Measurements from ENCODE around the gene CYP4F8.
"Not testable (repeated sequence)": the region's sequence is repeated elsewhere in the genome, so short reads cannot be mapped to it uniquely, and the experiment has no call there.

Gene CYP4F8

GRCh38 chr19:15614507-15615379 lies at the start of gene CYP4F8:
CYP4F8 (plus strand) TSS chr19:15615218; CDS start chr19:15615617, 399 bp downstream.
- no peak for DNase-seq

GRCh38 chr19:15570420-15570819 lies 44.6 kb upstream of the CYP4F8 start:
- no peak for DNase-seq

GRCh38 chr19:15575406-15575805 lies 39.6 kb upstream of the CYP4F8 start:
- no peak for DNase-seq

- DNase-seq, result no peak
Observed at GRCh38 chr19:15576526-15577156, 38.4 kb upstream of the CYP4F8 start.

GRCh38 chr19:15577184-15577771 lies 37.7 kb upstream of the CYP4F8 start:
- DNase-seq, result no peak

- no peak for DNase-seq
Observed at GRCh38 chr19:15583346-15583745, 31.7 kb upstream of the CYP4F8 start.

GRCh38 chr19:15584095-15584494 lies 30.9 kb upstream of the CYP4F8 start:
- no peak for DNase-seq

- DNase-seq, result peak; percentile 11 to 69
Observed at GRCh38 chr19:15584541-15585115, 30.4 kb upstream of the CYP4F8 start.

GRCh38 chr19:15587663-15588062 lies 27.4 kb upstream of the CYP4F8 start:
- no peak for DNase-seq

- DNase-seq, result no peak
Observed at GRCh38 chr19:15588265-15588664, 26.8 kb upstream of the CYP4F8 start.

- DNase-seq, result no peak
Observed at GRCh38 chr19:15589760-15590451, 25.1 kb upstream of the CYP4F8 start.

GRCh38 chr19:15591796-15592195 lies 23.2 kb upstream of the CYP4F8 start:
- DNase-seq, result no peak

GRCh38 chr19:15592506-15592905 lies 22.5 kb upstream of the CYP4F8 start:
- DNase-seq, result not testable (repeated sequence)

GRCh38 chr19:15593766-15594165 lies 21.3 kb upstream of the CYP4F8 start:
- not testable (repeated sequence) for DNase-seq

- no peak for DNase-seq
Observed at GRCh38 chr19:15595069-15595468, 19.9 kb upstream of the CYP4F8 start.

GRCh38 chr19:15607978-15608925 lies 6.8 kb upstream of the CYP4F8 start:
- not testable (repeated sequence) for DNase-seq

- DNase-seq, result no peak
Observed at GRCh38 chr19:15609261-15609660, 5.8 kb upstream of the CYP4F8 start.

- no peak for DNase-seq
Observed at GRCh38 chr19:15612342-15612741, 2.7 kb upstream of the CYP4F8 start.

- DNase-seq, result no peak
Observed at GRCh38 chr19:15613338-15613737, 1.7 kb upstream of the CYP4F8 start.

GRCh38 chr19:15615526-15615925 lies 508 bp downstream of the CYP4F8 start:
- DNase-seq, result no peak

GRCh38 chr19:15616183-15616582 lies 1.2 kb downstream of the CYP4F8 start:
- no peak for DNase-seq
